ENCODE data around the gene PPM1M. TPM values are rescaled to one million over a fixed set of nuclear protein-coding genes. Genes with fewer than 3 reads are reported as not detected.

The PPM1M gene
- total RNA-seq, 1 experiment from 2014 or later = 4.2 TPM

DNA sequence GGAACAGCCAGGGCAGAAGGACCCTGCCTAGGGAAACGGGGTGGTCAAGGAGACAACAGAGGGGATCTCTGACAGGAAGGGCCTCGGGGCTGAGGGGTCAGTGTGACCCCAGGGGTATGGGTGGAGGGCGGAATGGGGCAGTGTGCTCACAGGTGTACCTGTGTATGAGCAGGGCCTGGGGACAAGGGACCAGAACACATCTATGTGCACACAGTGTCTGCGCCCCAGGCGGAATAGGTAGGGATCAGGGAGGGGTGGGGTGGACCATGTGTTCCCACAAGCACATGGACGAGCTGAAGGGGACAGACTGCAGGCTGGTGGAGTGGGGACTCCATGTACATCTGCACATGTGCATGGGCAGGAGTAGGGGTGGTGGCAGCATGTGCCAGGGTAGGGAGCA lies 15.1 kb upstream of the PPM1M start:
- DNase-seq (ENCODE audit: low spot score) = no peak

DNA sequence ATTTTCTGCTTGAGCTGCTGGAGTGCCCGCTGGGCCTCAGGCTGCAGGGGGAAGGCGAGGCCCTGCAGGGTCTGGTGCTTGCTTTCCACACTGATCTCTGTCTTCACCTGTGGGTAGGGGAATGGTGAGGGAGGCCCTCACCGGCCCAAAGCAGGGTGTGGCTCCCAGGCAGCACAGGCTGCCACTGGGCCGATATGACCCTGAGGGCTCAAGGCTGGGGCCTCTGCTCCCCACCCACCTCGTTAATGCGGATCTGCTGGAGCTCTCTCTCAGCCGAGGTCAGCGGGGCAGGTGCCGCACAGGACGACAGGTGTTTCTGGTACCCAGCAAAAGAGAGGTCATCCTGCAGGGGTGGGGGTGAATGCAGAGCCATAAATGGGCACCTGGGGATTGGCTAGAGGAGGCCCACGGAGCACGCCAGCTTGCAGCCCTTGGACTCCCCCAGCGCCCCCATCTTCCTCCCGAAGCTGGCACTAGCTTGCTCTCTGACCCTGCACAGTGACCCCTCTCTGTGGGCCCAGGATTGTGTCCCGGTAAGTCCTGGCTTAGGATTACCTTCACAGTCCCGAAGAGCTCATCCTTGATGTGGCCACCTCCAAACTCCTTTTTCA lies 14.6 kb upstream of the PPM1M start:
- no peak for DNase-seq (ENCODE audit: low spot score)

DNA sequence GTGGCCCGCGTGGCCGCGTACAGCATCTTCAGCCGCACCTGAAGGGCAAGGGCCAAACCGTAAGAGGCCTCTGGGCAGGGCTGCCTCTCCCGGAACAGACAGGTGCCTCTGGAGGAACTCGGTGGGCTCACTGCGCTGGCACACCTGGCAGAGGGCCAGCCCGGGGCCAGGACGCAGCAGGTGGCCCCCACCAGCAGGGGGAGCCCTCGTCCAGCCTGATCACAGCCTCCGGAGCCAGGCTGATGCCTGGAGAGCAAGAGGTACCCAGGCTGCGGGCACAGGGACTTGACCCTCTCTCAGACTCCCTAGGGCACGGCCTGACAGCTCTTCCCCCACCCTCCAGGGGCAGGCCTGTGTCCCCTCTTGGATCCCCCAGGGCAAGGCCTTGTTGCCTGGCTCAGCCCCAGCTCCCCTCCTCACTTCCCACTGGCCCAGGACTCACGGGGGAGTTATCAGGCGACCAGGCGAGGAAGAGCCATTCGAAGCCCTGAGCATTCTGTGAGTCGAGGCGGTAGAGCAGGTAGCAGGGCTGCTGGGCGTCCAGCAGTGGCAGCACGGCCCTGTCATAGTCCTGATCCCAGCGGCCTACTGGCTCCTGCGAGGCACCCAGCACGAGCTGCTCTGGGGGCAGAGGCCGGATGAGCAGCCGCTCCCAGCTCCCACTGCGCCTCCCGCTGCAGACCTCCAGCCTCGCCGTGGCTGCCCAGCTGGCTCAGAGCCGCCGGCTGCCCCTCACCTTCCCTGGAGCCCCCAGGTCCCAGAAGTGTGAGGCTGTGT lies 13.9 kb upstream of the PPM1M start:
- peak; percentile 54 for DNase-seq (ENCODE audit: low spot score)

DNA sequence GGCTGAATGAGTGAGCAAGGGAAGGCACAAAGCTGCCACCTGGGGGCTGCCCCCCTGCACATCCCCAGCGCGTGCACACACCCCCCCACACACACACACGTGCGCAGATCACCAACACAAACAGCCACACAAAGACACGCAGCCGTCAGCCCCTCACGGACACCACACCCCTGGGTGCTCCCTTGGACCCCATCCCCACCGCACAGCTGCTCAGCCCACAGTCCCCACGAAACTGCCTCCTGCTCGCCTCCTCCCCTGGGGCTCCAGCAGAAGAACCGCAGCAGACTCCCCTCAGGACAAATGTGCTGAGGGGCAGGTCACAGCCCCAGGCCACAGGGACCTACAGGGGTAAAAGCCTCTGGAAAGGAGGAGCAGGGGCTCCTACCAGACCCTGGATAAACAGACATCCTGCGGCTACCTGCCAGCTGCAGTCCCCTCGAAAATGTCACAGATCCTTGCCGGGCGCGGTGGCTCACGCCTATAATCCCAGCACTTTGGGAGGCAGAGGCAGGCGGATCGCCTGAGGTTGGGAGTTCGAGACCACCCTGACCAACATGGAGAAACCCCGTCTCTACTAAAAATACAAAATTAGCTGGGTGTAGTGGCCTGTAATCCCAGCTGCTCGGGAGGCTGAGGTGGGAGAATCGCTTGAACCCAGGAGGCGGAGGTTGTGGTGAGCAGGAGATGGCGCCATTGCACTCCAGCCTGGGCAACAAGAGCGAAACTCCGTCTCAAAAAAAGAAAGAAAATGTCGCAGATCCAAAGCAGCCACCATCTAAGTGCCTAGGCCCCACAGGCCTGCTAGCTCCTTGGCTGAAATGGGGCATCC lies 13.1 kb upstream of the PPM1M start:
- no peak for DNase-seq (ENCODE audit: low spot score)

DNA sequence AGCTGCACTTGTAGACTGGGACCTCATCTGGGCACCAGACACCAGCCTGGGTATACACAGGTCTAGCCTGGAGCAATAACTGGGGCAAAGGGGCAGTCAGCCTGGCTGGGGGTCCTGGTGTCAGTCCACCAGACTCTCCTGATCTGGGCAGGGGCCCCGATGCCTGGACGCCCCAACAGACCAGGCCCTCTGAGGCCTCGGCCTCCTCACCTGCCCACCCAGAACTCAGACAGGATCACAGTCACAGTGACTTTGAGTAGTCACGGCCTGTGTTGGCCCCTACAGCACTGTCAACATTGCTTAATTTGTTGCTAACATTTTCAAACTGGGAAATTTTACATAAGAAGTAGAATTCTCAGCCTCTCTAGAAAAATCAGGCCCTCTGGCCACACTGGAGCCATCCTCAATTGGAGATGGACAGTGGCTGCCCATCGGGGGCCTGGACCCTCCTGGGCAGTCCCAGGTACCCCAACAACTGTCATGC lies 12.4 kb upstream of the PPM1M start:
- DNase-seq (ENCODE audit: low spot score) = no peak

DNA sequence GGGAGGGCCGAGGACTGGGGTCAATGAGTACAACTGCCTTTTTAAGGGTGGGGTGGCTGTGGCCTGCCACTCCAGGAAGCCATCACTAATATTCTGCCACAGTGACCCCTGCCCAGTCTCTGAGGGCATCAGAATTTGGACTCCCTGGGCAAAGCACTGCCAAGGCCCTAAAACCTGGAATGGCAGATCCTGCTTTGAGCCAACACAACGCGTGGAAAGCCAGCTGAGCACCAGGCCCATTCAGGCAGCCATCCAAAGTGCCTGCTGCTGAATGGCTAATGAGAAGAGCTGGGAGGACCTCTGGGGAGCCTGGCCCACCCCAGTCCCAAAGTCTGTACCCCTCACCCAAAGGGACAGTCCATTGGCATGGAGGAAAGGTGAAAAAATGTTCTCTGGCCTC lies 11.6 kb upstream of the PPM1M start:
- DNase-seq (ENCODE audit: low spot score) = no peak

DNA sequence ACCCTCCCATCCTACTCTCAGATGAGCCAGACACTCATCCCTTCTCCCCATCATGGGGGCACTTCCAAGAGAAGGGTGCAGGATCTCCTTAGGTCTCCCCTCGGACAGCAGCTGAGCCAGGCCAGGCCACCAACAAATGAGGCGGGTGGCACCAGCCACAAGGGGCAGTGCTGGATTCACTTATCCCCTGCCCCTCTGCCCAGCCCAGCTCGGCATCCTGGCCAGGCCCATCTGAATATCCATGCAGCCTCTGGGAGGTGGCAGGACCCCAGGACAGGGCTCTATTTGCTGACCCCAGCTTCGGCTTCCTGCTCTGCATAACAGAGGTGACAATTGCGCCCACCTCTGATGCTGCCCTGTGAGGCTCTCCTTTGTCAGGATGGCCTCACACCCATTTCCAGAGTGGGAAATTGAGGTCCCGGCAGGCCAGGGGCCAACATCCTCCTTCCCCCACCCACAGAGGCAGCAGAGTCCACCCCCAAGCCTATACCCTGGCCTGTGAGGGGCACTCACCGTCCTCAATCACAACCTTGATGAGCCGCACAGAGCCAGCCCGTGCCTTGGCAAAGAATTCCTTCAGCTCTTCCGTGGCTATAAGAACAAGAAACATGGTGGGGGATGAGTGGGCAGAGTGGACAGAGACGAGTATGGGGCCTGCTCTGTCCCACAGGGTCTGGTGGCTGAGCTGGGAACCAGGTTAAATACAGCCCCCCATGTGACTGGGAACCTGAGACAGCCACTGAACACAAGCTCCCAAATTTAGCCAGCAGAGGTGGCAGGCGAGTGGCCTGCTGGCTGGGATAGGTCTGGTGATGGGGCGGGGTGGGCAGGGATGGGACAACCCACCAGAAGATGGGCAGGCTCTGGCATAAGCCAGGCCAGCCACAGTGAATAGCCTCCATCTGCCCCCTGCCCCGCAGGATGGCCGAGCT lies 10.8 kb upstream of the PPM1M start:
- no peak for DNase-seq (ENCODE audit: low spot score)

DNA sequence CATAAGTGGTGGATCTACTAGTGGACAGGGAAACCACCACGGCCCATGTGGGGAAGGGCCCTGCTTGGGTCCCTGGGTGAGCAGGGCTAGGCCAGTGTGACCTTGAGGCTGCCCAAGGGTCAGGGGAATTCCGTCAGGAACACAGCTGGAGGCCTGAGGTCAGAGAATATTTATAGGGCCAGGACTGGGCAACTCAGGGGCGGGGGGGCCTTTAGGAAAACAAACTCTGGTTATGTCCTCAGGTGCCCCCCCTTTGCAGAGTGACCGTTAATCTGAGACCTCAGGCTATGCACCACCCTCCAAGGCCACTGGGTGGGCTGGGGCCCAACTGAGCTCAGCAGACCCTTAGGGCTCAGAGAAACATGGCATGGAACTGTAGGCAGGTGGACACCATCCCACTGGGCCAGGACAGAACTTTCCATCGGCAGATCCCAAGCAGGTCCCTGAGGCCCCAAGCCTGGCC lies 9.1 kb upstream of the PPM1M start:
- DNase-seq (ENCODE audit: low spot score) = no peak

DNA sequence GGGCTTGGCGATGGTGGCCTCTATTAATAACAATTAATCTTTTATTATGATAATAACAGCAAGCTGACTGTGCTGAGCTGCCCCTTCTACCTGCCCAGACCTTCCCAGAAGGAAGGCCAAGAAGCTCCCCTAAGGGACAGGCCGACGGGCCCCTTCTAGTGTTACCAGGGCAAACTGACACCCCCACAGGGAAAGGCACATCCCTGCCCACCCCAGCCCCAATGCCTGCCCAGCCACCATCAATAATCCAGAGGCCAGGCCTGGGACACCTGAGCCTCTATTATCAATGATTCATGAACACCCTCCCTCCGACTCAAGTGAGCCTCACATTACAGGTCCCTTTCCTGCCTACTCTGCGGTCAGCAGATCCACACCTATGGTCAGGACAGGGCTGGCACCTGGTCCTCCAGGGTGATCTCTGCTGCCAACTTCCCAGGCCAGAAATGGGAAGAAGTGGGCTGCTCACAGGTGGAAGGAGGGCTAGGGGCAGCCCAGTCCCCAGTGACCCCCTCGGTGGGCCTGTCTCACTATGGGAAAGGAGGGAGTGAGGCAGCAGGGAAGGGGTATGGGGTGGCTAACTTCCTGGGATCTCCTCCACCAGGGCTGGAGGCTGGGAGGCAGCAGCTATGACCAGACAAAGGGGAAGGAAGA lies 8.4 kb upstream of the PPM1M start:
- no peak for DNase-seq (ENCODE audit: low spot score)

DNA sequence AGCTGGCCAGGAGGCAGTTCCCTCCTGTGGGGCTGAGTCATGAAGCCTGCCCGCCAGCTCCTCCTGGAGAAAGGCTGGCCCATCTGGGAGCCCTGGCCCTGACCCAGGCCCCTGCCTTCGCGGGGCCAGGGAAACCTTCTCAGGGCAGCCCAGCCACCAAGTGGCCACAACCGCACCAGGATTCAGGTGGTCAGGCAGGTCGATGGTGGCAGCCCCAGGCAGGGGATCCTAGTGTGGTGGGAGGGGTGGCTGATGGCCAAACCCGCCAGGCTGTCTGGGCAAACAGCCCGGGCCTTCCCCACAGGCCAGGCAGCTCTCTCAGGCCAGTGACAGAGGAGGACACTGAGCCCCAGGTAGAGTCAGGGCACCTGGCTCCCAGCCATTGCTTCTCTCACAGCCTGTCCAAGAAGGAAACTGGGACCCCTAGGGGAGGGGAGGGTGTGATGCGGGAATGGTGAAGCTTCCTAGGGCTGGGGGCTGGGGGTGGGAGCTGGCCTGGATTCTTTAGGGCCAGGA lies 7.8 kb upstream of the PPM1M start:
- DNase-seq (ENCODE audit: low spot score) = peak; percentile 59

DNA sequence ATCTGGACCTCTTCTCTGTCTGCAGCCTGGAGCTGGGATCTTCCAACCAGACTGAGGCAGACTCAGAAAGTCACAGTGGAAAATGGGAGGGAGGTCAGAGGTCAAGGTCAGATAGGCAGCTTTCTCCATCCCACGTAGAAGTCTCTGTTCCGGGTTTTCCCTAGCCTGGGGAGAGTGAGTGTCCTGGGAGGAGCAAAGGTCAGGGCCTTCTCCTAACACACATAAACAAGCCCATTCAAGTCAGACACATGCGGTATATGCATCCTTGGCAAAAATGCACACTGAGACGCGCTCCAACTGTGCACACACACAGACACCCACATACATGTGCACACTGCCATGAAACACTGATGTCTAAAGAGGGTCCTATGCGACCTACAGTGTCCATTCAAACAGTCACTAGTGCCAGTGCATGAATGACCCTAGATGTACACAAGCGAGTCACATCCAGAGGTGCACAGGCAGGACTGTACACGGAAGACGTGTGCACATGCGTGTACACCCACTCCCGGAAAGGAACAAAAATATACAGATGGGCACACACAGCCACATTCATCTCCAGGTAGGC lies 7.3 kb upstream of the PPM1M start:
- DNase-seq (ENCODE audit: low spot score) = peak; percentile 31

DNA sequence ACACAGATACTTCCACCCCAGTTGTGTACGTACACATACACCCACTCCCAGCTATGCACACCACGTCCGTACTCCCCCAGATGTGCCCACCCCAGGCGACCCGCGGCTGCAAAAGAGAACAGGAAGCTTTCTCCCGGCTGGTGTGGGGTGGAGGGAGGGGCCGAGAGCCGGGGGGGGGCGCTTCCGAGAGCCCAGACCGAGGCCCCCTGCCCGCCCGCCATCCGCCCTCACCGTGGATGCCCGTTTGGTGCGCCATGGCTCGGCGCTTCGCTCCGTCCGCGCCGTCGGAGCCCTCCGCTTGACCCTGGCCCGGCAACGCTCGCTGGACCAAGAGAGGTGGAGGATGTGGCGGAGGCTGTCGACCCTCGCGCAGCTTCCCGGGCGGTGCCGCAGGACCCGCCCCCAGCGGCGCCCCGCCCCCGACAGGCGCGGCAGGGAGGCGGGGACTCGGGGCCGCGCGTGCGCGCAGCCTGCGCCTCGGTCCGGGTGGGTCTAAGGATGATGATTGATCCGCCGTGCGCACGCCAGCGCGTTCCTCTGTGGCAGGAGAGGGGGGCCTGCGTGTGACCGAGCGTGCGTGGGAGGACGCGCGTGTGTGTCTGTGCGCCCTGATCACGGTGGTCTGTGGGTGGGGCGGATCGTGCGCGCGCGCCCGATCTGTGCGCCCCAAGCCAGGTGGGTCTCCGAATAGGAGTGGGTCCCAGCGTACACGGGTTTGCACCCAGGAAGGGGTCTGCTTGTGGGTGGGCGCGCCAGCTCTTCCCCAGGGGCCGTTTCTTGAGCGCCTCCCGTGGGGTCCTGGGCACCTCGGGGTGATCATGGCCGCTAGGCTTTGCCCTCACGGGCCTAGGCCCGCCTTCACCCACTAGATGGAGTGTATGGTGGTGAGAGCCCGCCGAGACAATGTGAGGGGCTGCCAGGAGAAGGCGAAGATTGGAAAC lies 6.5 kb upstream of the PPM1M start, which contains the start of gene TWF2:
Gene TWF2, minus strand, starts transcription at position 398 of the 941 bp plus-strand sequence. Its CDS starts 142 bp downstream, at position 256.
- DNase-seq (ENCODE audit: low spot score) = peak; percentile 52

DNA sequence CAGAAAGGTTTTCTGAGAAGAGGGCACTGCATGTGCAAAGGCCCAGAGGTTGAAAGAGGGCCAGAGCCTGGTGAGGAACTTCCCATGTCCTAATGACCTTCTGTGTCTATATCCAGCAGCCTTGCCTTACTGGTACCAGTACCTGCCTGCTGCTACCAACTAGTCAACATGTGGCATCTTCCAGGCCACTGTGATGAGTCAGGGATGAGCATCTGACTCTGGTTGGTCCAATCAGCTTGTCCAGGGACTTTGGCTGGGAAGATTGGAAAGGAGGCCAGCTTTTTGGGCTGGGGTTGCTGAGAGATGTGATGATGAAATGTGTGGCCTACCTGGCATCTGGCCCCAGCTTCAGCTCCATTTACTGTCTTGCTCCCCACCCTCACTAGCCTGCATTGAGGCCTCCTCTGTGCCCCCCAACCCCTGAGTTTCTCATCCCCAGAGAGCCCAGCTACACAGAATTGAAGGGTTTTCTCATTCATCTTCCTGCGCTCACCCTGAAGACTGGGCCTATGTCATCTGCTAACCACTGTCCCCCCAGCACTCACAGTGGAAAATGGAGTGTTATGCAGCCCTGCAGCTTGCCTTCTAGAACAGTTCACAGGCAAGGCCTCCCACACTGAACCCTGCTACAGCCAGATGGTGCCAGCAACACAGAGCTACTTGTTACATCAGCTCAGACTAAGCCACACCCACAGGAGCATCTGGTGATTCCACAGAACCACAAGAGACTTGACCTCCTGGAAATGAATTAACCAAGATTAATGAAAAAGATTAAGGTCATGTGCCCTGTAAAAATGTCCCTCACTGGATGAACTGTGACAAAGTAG lies 5.3 kb upstream of the PPM1M start:
- DNase-seq (ENCODE audit: low spot score) = no peak

DNA sequence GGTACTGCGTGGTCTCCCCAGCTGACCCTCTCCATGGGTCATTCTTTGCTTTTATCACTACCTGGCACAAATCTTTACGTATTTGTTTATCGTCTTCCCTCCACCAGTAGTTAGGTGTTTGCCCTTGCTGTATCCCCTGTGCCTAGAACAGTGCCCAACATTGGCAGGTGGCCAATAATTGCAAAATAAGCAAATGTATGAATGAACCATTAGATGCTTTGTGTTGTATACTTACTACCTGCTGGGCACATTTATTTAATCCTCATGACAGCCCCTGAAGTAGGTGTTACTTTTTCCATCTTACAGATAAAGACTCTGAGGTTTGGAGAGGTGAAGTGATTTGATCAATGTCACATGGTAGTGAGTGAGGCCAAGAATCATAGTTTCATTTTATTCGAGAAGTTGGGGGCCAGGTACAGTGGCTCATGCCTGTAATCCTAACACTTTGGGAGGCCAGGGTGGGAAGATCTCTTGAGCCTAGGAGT lies 4.6 kb upstream of the PPM1M start:
- DNase-seq (ENCODE audit: low spot score) = no peak

DNA sequence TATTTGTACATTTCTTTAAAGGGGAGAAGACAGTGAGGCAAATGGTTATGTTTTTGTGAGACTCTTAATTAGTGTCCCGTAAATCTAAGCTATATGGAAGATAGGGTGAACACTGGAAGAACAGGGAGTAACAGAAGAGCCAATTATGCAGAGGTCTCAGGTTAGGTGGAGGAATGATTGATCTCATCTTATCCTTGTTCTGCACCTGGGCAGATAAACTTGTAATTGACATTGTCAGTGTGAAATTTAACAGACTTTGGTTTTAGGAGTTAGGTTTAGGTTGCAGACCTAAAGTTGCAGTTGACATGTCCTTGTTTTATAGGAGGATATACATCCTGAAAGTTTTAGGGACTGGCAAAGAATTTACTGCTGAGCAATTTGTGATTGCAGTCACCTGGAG lies 3.5 kb upstream of the PPM1M start:
- no peak for DNase-seq (ENCODE audit: low spot score)

DNA sequence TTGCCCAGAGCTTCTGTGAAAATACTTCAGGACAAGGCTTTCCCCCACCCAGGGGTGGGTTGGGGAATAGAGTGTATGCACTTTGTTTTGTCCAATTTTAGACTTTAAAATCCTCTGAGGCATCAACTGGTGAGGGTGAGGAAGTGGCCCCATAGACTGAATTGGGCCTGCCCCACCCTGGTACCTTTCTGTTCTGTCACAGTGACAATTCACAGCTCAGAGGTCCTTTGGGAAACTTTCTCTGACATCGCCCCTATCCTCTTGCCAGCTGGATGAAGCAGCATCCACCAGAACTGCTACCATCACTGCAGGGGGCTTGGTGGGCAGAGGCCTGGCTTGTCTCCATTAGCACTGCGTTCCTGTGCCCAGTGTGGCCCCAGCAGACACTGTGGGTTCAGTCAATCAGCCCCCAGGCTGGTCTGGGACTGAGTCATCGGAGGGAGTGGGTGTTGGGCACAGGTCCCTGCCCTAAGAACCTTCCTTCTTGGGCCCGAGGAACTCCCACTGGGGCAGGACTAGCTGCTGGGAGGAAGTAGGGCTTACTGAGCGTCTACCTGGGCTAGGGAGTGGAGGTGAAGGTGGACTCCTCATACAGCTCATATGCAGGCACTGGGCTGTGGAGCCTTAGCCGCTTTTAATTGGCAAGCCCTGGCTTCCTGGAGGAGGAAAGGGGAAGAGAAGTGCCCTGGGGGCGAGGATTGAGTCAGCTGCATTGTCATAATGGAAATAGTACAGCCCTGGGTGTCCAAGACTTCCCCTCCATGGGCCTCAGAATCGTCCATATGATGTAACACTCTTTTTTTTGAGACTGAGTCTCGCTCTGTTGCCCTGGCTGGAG lies 1.5 kb upstream of the PPM1M start:
- no peak for DNase-seq (ENCODE audit: low spot score)

DNA sequence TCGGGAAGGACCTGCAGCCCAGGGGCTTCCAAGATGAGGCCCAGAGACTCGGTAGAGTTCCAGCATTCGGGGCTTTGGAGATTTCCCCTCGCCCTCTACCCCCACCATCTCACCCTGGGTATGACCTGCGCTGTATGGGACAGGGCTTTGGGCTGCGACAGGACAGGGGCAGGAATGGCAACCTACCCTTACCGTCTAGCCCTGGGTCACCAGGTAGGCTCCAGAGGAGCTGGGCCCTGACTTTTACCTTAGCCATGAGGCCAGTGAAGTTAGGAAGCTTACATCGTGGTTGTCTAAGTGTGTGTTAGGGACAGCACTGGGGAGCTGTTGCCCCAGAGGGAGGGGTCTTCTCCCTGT lies 683 bp downstream of the PPM1M start:
- no peak for DNase-seq (ENCODE audit: low spot score)

All from HT-29 (cell line).